NCI-H446 (cell line): ENCODE measurements around the gene L3MBTL2.

Experiments
- DNase-seq, 2 experiments: peaks; one replicate each; lab custom pipeline; 2025; lab: John Stamatoyannopoulos, UW

Gene L3MBTL2

DNA sequence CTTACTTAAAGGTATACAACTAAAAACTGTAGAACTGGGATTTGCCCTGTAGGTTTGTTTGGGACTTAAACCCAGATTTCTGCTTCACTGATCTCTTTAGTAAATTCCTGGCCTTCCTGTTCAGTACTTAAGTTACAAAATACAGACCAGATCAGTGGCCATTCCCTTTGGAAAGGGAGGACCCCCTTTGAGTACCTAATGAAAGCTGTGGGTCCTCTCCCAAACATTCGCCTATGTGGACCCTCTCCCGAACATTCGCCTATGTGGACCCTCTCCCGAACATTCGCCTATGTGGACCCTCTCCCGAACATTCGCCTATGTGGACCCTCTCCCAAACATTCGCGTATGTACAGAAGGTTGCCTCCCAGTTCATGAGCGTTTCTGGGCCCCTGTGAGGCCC is 10.3 kb downstream of the L3MBTL2 start:
- no peak for DNase-seq

DNA sequence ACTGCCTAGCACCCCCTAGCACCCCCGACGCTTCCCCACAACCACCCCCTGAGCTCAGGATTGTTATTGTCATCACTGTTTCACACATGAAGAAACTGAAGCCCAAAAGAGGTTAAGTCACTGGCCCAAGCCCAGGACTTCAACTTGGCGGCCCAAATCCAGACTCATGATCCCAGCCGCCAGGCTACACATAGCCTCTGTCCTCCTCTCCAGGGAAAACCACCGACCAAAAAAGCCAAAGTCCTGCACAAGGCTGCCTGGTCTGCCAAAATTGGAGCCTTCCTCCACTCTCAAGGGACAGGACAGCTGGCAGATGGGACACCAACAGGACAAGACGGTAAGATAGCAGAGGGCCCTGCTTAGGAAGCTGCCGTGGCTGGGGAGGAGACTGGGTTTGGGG is 10.8 kb downstream of the L3MBTL2 start:
- no peak for DNase-seq

DNA sequence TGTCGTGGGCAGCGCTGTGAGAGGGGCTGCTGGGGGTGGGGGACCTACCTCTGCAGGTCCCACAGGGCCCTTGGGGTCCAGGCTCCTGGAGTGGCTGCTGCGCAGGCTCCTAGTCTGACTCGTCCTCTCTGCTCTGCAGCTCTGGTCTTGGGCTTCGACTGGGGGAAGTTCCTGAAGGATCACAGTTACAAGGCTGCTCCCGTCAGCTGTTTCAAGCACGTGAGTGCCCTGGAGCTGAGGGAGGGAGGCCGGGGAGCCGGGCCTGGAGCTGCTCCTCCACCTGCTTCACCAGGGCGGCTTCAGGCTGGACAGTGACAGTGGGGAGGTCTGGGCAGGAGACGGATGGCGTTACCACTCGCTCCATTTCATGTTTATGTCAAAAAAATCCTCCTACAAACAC is 11.9 kb downstream of the L3MBTL2 start:
- no peak for DNase-seq

DNA sequence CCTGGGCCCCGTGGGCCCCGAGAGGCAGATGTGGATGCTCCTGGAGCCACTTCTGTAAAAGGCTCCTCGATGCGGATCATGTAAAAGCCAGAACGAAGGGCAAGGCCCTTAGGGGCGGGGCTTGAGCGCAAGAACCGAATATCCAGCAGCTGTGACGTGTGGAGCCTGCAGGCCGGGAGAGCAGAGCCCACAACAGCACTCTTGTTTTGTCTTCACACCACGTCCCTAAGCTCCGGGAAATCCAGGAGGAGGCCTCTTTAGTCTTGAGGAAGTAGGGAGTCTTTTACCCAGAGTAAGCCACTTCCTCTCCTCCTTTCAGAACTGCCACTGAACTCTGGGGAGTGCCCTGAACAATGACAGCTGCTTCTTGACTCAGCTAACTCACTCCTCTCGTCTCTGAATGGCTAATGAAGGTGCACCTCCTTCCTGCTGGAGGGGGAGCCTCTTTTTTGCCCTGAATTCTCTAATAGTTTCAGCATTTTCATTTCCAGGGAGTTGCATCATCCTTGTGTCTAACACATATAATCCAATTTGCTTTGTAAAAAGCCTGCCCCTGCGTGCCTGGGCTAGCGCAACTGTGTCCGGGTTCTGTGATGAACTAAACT is 12.5 kb downstream of the L3MBTL2 start:
- DNase-seq = no peak

DNA sequence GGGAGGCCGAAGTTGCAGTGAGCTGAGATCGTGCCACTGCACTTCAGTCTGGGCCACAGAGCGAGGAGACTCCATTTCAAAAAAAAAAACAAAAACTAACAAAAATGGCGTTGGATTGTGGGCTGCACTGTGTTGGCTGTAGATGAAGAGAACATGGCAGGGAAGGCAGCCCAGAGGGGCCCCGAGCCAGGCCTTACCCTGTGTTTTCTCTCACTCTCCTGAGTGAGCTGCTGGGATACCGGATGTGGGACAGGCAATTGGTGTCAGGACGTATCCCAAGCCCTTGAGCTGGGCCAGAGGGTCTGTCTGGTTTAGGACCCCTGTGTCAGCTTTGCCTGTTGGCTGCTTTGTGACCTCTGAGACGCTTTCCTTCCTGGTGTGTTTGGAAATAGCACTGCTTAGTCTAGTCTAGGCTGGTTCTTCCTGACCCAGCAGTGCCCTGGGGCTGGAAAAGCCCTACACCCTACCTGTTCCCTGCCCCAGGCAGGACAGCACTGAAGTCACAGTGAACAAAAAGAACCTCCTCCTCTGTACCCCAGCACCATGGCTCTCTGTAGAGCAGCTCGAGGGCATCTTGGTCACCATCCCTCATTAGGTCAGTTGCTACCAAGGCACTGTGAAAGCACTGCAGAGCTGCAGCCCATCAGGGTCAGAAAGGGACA is 17.9 kb downstream of the L3MBTL2 start:
- no peak for DNase-seq

DNA sequence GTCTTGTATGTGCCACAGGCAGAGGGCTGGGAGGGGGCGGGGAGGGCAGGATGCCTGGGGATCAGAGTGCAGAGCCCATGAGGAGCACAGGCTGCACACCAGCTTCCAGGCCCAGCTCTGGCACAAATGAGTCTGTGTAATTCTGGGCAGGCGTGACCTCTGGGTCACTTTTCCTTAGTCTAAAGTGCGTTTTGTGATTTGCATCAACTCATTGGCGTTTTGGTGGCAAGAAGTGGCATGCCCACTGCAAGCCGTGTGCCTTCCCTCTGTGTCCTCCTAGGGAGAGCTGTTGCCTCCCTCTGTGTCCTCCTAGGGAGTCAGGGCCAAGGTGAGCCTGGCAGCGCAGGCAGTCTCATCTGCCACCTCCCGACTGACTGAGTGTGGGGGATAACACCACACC is 18.4 kb downstream of the L3MBTL2 start:
- DNase-seq = no peak

DNA sequence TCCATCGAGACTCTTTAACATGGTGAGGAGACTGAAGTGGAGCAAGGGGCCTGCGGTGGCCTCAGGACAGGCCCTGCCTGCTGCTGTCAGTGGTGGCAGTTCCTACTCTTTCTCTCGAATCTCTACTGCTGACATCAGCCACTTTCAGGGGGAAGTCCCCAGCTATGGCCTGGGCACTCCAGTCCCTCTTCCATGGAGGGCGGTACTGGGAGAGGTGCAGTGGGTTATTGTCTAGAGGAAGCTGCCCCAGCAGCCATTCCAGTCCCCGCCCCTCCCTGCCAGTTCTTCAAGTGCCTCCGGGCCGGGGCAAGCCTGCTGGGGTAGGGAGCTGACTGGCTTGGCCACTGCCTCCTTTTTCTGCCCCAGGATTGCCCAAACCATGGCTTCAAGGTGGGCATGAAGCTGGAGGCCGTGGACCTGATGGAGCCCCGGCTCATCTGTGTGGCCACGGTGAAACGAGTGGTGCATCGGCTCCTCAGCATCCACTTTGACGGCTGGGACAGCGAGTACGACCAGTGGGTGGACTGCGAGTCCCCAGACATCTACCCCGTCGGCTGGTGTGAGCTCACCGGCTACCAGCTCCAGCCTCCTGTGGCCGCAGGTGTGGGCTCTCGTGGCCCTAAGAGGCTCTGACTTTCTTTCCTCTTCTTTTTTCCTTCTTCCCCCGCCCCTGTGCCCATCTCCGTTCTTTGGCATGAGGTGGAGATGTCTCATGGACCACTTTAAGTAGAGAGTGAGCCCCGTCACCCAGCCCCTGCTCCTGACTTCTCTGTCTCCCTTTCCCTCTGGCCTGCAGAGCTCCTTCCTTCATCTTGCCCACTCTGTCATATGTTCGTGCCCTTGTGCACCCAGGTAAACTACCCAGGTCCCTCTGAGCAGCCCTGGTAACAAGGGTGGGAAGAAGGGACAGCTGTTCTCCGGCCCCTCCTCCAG is 21.9 kb downstream of the L3MBTL2 start:
- DNase-seq = no peak

DNA sequence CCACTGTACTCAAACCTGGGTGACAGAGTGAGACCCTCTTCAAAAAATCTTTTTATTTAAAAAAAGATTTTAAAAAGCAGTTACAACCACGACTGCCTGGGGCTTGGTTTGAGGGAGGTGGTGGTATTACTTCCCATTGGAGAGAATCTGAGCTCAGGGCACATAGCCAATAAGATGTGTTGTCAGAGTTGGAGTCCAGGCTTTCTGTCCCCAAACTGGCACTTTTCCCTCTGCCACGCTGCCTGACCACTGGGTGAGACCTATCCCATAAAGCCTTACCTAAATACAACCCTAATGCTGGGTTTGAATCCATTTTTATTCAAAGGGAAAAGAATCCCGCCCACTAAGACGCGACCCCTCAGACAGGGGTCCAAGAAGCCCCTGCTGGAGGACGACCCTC is 24.1 kb downstream of the L3MBTL2 start:
- DNase-seq = no peak

DNA sequence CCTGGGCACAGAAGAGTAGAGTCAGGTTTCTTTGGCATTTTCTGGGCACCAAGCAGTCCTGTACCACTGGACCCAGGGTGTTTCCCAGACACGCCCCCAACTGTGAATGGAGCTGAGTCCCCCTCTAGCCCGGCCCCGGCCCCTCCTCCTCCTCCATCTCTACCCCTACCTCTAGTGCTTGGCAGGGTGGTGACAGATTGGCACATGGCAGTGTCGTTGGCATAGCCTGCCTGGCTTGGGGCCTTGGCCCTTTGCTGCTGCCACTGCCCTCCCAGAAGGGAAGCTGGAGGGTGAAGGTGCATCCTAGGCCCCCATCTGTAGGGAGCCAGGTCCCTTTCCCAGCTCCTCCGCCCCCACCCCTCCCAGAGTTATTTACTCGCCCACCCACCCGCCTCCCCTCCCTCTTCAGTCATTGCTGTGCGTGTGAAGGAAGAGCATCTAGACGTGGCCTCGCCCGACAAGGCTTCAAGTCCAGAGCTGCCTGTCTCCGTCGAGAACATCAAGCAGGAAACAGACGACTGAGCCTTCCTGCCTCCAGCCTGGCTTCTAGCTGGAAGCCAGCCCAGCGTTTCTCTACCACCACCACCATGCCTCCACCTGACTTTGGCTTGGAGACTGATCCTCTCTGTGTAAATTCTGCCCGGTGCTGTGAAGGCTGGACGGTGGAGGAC is 24.8 kb downstream of the L3MBTL2 start:
- no peak for DNase-seq

DNA sequence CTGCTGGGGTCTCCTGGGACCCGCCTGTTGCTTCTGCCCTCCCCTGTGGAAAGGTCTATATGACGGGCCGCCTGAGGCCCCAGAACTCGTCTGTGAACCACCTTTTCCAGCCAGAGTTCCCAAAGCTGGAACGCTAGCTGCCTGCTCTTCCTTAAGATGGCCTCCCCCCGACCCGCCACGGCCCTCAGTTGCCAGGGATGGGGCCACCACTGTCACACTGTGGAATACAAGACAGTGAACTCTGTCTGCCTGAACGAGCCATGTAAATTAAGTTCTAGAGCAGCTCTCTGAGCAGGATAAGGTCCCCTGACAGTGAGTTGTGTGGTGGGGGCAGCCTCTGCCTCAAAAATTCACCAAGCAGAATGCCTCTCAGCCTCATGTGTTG is 25.3 kb downstream of the L3MBTL2 start:
- no peak for DNase-seq

DNA sequence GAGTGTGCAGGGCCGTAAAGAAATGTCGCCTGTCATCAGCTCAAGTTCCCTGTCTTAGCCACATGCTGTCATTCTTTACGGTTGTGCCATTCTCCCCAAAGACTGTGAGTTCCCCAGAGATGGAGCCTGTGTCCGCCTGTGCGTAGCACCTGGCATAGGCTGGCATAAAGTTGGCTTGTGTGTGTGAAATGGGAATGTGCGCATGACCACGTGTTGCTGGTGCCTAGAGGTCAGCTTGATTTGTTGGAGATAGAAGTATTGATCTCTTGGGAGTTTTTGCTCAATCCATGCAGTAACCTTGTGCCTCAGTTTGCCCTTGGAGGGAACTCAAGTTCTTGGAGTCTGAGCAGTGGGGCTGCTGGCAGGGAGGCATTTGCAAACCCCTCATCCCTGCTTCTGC is 26.3 kb downstream of the L3MBTL2 start:
- DNase-seq = no peak

DNA sequence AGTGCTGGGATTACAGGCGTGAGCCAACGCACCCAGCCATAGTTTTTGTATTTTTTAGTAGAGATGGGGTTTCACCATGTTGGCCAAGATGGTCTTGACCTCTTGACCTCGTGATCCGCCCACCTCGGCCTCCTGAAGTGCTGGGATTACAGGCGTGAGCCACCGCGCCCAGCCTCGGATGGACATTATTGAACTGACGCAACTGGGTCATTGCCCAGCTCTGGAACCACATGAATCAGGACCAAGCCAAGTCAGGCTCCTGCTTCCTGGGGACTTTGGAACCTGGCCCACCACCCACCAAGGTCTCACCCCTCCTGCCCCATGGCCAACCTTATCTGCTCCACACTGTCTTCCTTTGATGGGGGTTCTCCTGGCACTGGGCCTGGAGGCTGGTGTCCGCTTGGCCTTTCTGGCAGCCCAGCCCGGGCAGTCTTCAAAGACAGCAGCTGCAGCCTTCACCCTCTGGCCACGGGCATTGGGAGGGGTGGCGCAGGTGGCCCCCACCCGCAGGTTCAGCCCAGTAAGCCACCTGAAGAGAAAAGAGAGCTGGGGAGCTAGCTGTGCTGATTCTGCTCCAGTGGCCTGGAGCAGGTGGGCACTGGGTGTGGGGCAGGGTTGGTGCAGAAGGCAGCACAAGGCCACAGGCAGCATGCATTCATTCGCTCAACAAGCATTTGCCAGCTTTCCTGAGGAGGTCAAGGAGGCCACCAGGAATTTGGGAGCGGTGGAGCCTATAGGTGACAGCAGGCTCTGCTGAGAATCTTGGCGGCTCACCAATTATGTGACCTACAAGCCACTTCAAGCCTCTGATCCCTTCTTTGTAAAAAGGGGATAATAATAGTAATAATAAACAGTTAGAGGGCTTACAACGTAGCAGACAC is 29.9 kb downstream of the L3MBTL2 start:
- no peak for DNase-seq

DNA sequence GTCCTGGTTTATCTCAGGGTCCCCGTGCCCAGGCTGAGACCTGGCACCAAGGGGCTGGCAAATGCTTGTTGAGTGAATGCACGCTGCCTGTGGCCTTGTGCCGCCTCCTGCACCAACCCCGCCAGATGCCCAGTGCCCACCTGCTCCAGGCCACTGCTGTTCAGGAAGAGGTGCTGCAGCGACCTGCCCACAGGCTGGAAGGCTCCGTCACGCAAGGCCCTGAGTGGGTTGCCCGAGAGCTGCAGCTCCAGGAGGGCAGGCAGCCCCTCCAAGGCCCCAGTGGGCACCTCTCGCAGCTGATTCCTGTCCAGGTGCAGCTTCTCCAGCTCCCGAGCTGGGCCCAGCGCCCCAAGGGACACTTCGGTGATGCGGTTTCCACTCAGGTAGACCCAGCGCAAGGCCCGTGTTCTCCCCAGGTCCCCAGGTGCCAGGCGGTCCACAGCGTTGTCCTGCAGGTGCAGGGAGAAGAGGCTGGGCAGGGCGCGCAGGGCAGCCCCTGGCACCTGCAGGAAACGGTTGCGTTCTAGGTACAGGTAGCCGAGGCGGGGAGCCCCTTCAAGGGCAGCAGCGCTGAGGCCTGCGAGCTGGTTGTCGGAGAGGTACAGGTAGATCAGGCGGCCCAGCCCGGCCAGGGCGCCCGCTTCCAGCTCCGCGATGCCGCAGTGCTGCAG is 32.1 kb downstream of the L3MBTL2 start:
- no peak for DNase-seq

DNA sequence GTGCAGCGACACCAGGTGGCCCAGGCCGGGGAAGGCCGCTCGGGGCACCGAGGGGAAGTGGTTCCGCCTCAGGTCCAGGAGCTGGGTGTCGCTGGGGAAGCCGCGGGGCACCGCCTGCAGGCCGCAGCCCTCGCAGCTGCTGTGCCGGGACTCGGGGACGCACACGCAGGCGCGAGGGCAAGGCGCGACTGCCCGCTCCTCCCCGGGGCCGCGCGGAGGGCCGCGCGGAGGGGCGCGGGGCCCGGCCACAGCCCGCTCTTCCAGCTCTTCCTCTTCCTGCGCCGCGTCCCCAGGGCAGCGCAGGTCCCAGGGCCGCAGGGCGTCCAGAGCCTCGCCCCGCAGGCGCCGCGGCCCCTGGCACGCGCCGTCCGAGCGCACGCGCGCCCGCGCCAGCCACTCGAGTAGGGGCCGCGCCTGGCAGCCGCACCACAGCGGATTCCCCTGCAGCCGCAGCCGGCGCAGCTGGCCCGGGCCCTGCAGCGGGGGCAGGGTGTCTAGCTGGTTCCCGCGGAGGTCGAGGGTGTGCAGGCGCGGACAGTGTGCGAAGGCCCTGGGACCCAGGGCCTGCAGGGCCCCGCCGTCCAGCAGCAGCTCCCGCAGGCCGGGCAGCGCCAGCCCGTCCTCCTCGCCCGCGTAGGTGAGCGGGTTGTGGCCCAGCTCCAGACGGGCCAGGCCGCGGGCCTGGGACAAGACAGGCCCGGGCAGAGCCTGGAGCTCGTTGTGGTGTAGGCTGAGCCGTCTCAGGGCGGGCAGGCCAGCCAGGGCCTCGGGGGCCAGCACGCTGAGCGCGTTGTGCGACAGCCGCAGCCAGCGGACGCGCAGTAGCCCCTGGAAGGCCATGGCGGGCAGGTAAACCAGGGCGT is 32.8 kb downstream of the L3MBTL2 start:
- no peak for DNase-seq

DNA sequence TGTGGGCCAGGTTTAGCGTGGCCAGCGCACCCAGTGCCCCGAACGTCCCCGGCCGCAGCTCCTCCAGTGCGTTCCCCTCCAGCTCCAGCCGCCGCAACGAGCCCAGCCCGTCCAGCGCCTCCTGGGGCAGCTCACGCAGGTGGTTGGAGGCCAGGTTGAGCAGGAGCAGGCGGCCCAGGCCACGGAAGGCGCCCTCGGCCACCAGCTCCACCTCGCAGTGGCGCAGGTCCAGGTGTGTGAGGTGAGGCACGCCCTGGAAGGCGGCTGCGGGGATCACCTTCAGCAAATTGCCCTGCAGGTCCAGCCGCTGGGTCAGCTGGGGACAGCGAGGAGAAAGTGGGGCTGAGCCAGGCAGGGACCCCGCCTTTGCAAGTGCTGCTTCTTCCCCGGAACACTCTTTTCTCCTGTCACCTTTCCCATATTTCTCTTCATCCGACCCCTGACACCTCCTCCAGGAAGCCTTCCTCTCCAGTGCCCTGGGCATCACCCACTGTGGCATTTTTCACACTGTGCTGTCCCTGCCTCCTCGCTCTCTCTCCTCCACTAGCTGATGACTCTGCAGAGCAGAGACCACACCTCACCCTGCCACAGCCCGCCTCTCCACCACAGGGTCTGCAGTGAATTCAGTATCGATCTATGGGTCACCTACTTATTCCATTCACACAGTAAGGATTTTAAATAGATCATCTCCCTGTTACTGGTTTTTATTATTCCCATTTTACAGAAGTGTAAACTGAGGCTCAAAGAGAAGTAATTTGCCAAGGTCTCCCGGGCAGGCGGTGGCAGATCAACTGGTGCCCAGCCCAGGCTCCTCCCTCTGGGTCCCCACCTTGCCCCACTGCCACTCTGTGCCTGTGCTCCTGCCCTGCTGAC is 33.7 kb downstream of the L3MBTL2 start:
- DNase-seq = no peak

DNA sequence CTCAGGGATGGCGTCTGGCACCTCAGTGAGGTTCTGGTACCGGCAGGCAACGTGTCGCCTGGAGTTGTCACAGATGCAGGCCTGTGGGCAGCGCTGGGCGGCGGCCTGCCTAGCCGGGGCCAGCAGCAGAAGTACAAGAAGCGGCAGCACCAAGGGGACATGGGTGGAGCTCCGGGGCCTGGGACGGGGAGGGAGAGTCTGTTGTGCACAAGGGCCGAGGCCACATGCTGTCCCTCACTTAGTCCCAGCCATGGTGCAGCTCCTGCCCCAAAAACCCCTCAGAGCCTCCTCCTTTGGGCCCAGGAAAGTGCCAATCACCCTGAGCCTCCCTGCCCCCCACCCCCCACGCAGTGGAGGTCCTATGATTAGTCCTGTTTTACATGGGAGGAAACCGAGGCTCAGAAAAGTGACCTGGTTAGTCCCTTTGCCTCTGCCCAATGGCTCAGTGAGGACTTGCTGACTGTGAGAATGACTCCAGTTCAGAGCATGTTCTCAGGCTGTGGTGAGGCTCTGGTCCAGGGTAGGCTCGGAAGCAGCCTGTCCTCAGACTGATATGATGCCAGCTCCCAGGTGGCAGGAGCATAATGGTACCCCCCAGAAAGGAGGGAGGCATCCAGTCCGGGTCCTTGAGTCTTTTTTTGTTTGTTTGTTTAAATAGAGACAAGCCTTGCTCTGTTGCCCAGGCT is 34.5 kb downstream of the L3MBTL2 start:
- no peak for DNase-seq

DNA sequence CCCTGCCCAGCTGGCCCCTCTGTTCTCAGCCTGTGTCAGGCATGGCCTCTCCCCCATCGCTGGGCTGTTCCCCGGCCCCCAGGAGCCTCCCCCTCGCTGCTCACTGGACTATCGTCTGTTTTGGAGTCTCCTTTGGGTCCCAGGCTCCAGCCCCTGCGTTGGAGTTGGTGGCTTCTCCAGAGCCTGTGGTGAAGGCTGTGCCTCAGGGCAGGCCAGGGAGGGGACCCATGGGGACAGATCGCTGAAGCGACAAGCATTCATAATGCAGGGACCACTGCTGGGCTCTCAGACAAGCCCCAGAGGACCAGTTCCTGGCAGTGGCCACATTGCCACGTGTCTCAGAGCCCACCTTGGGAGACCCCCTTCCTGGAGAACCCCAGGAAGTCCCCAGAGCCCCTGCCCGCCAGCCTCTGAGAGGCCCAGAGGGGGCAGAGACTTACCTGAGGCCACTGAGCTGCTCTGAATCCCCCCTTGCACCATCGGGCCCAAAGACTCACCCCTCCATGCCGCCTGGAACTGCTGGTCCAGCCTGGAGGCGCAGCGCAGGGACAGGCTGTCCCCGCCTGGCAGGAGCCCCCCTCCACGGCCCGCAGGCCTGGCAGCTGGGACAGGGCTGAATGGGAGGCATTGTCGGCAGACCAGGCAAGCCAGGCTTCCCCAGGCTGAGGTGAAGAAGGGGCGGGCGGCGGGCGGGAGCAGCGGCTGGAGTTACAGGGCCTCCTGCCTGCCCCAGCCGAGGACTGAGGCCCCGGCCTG is 35.4 kb downstream of the L3MBTL2 start, which contains the start of gene CHADL:
CHADL (minus strand) TSS at position 555 of the 756 bp plus-strand sequence; CDS start at position 505, 50 bp downstream.
- no peak for DNase-seq
